ENCODE measurements around the gene BCL11B. TPM values are rescaled to one million over a fixed set of nuclear protein-coding genes. Genes with fewer than 3 reads are reported as not detected.

Gene BCL11B
- total and polyA plus RNA-seq, 9 of the 15 experiments (the other 6 are each of a cell fraction or from before 2014, with no cell fraction given): 0.09 TPM; not detected in 8

DNA sequence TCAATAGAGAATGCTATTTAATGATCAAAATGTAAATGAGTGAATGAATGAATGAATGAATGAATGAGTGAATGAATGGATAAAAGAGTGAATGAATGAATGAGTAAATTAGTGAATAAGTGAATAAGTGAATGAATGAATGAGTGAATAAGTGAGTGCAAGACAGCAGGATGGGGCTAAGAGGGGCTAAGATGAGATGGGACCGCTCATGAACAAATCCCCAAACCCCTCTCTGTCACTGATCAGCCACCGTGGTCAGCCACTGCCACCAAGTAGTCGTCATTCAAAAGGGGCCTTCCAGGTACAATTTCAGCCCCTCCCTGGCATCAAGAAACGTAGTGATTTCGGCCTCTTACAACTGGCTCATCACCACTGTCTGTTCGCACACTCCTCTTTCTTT lies 79.2 kb downstream of the BCL11B start:
- TF ChIP-seq RFX7 (CRISPR knock-in tag; IDR thresholded peaks at IDR 0.05) (no peak), ZNF24 (IDR thresholded peaks at IDR 0.05) (peak; percentile 88)
- CTCF ChIA-PET (ENCODE audit: low intra/inter-chr PET ratio): no interaction called here
- H3K79me2 ChIP-seq (ENCODE audit: control insufficient read depth, insufficient read depth, low read length): no peaks in the 10 kb centered on the region
- no peaks in the 10 kb centered on the region; a peak in 1 of 5 replicates for H3K4me1 ChIP-seq (replicated peaks in 1 of 2; ENCODE audit: control insufficient read depth in 2 of 2, insufficient read depth in 2 of 2, low read length in 2 of 2)
- in situ Hi-C loops (cut with MboI): no loop called here
- FAIRE-seq (no peak), DNase-seq (ENCODE audit: extremely low read depth in 1 of 4, low spot score in 3 of 4) (no peak), ATAC-seq (no peak)
- no peak overlapping the region for H3K27ac ChIP-seq (ENCODE audit: extremely low read depth, low read depth, low read length)
- WGBS (ENCODE audit: insufficient coverage, low coverage, missing lambda C conversion rate): 1% methylated on average over 6 of the region's 6 CpGs
- no peaks in the 10 kb centered on the region for H3K9me1 ChIP-seq (ENCODE audit: control insufficient read depth, insufficient read depth, low read length)
- POLR2A ChIA-PET: no interaction called here
- H3K27me3 ChIP-seq (ENCODE audit: control insufficient read depth in 2 of 2, insufficient read depth in 2 of 2, low read length in 2 of 2): peaks cover 0 to 19% of the 10 kb centered on the region in 2 experiments; a peak in 2 of 5 replicates
- no TSS peak for BruUV-seq (replicated peaks)
- intact Hi-C loops (cut with micrococcal nuclease): no loop called here
- H3K36me3 ChIP-seq (ENCODE audit: control insufficient read depth, insufficient read depth, low read length): no peaks in the 10 kb centered on the region
- no peak overlapping the region for H3K4me2 ChIP-seq (ENCODE audit: insufficient read depth, low read length)
- H3K9ac ChIP-seq (ENCODE audit: insufficient read depth in 1 of 2, low read depth in 2 of 2, low read length in 2 of 2): no peak overlapping the region
- H2AFZ ChIP-seq (ENCODE audit: low read depth, low read length): no peak overlapping the region
- H3K9me3 ChIP-seq (replicated peaks; ENCODE audit: control insufficient read depth, insufficient read depth, low read depth, low read length): no peaks in the 10 kb centered on the region
- 0 out of 2 replicates have a peak, but pooled peaks cover 6% of the 10 kb centered on the region for H4K20me1 ChIP-seq (replicated peaks; ENCODE audit: control insufficient read depth, insufficient read depth, low read length)
- H3K4me3 ChIP-seq: no peak overlapping the region

- DNase-seq (ENCODE audit: extremely low read depth in 1 of 4, low spot score in 3 of 4) (no peak), ATAC-seq (no peak; the same call in 2 of the 3 replicates), FAIRE-seq (no peak)
- Histone ChIP-seq H3K27me3 (ENCODE audit: control insufficient read depth in 2 of 2, insufficient read depth in 2 of 2, low read length in 2 of 2) (peaks cover 0 to 16% of the 10 kb centered on the region in 2 experiments; a peak in 2 of 5 replicates), H3K9me3 (replicated peaks; ENCODE audit: control insufficient read depth, insufficient read depth, low read depth, low read length) (no peaks in the 10 kb centered on the region), H4K20me1 (replicated peaks; ENCODE audit: control insufficient read depth, insufficient read depth, low read length) (0 out of 2 replicates have a peak, but pooled peaks cover 6% of the 10 kb centered on the region), H3K27ac (ENCODE audit: extremely low read depth, low read depth, low read length) (no peak overlapping the region), H3K79me2 (ENCODE audit: control insufficient read depth, insufficient read depth, low read length) (no peaks in the 10 kb centered on the region), H3K36me3 (ENCODE audit: control insufficient read depth, insufficient read depth, low read length) (no peaks in the 10 kb centered on the region), H3K4me3 (no peak overlapping the region), H3K9me1 (ENCODE audit: control insufficient read depth, insufficient read depth, low read length) (no peaks in the 10 kb centered on the region), H3K4me2 (ENCODE audit: insufficient read depth, low read length) (no peak overlapping the region), H2AFZ (ENCODE audit: low read depth, low read length) (no peak overlapping the region), H3K4me1 (replicated peaks in 1 of 2; ENCODE audit: control insufficient read depth in 2 of 2, insufficient read depth in 2 of 2, low read length in 2 of 2) (no peaks in the 10 kb centered on the region; a peak in 1 of 5 replicates), H3K9ac (ENCODE audit: insufficient read depth in 1 of 2, low read depth in 2 of 2, low read length in 2 of 2) (no peak overlapping the region)
- BruUV-seq (replicated peaks): no TSS peak
- POLR2A ChIA-PET: no interaction called here
- CTCF ChIA-PET (ENCODE audit: low intra/inter-chr PET ratio): no interaction called here
- in situ Hi-C loops (cut with MboI) (no loop called here), intact Hi-C loops (cut with micrococcal nuclease) (no loop called here)
- WGBS (ENCODE audit: insufficient coverage, low coverage, missing lambda C conversion rate): 2% methylated on average over 17 of the region's 26 CpGs
- no peak for TF ChIP-seq FOXP1 (CRISPR knock-in tag; IDR thresholded peaks at IDR 0.05)
- TF ChIP-seq ZKSCAN8 (CRISPR knock-in tag; IDR thresholded peaks at IDR 0.05): no peak
- no peak for TF ChIP-seq HDAC6 (IDR thresholded peaks at IDR 0.05; ENCODE audit: low read depth, low read length)
- no peak for TF ChIP-seq GATA2 (CRISPR knock-in tag; IDR thresholded peaks at IDR 0.05)
- TF ChIP-seq, protein P1, sequence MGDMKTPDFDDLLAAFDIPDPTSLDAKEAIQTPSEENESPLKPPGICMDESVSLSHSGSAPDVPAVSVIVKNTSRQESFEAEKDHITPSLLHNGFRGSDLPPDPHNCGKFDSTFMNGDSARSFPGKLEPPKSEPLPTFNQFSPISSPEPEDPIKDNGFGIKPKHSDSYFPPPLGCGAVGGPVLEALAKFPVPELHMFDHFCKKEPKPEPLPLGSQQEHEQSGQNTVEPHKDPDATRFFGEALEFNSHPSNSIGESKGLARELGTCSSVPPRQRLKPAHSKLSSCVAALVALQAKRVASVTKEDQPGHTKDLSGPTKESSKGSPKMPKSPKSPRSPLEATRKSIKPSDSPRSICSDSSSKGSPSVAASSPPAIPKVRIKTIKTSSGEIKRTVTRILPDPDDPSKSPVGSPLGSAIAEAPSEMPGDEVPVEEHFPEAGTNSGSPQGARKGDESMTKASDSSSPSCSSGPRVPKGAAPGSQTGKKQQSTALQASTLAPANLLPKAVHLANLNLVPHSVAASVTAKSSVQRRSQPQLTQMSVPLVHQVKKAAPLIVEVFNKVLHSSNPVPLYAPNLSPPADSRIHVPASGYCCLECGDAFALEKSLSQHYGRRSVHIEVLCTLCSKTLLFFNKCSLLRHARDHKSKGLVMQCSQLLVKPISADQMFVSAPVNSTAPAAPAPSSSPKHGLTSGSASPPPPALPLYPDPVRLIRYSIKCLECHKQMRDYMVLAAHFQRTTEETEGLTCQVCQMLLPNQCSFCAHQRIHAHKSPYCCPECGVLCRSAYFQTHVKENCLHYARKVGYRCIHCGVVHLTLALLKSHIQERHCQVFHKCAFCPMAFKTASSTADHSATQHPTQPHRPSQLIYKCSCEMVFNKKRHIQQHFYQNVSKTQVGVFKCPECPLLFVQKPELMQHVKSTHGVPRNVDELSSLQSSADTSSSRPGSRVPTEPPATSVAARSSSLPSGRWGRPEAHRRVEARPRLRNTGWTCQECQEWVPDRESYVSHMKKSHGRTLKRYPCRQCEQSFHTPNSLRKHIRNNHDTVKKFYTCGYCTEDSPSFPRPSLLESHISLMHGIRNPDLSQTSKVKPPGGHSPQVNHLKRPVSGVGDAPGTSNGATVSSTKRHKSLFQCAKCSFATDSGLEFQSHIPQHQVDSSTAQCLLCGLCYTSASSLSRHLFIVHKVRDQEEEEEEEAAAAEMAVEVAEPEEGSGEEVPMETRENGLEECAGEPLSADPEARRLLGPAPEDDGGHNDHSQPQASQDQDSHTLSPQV (IDR thresholded peaks at IDR 0.05): no peak
- no peak for TF ChIP-seq ZNF184 (CRISPR knock-in tag; IDR thresholded peaks at IDR 0.05)
- no peak for TF ChIP-seq ZBTB2 (IDR thresholded peaks at IDR 0.05)
- TF ChIP-seq ZNF717 (CRISPR knock-in tag; IDR thresholded peaks at IDR 0.05): no peak
- TF ChIP-seq FOXK2 (conservative IDR thresholded peaks at IDR 0.05 in 1 of 2, IDR thresholded peaks at IDR 0.05 in 1 of 2; ENCODE audit: low read depth in 2 of 2): no peak
- TF ChIP-seq CREM (IDR thresholded peaks at IDR 0.05; ENCODE audit: low read depth): no peak
These were observed 79.9 kb downstream of the BCL11B start for GRCh38 chr14:99192028-99192621.
